GM19328 (cell line): ENCODE results near the gene SLC16A6.
"Not testable (repeated sequence)": the region's sequence is repeated elsewhere in the genome, so short reads cannot be mapped to it uniquely, and the experiment has no call there.

Experiments
- ATAC-seq: cut with Tn5 transposase; IDR thresholded peaks from one replicate; pipeline ENCODE4 v1.9.1; 2021; ENCODE audit warnings: mild to moderate bottlenecking, moderate library complexity; ENCODE audit not compliant: unreplicated experiment

Gene SLC16A6

GRCh38 chr17:68291836-68292688, 1.1 kb upstream of the SLC16A6 start:
- peak; percentile 66 for ATAC-seq

GRCh38 chr17:68290268-68290954, 516 bp downstream of the SLC16A6 start:
- no peak for ATAC-seq

GRCh38 chr17:68289936-68290267, 1.0 kb downstream of the SLC16A6 start:
- no peak for ATAC-seq

GRCh38 chr17:68289473-68289872, 1.5 kb downstream of the SLC16A6 start:
- no peak for ATAC-seq

- ATAC-seq, result no peak
These were observed 2.1 kb downstream of the SLC16A6 start for GRCh38 chr17:68288804-68289203.

GRCh38 chr17:68288375-68288774, 2.6 kb downstream of the SLC16A6 start:
- no peak for ATAC-seq

- ATAC-seq, result not testable (repeated sequence)
These were observed 9.0 kb downstream of the SLC16A6 start for GRCh38 chr17:68281965-68282364.

GRCh38 chr17:68277807-68278206, 13.1 kb downstream of the SLC16A6 start:
- ATAC-seq, result no peak

GRCh38 chr17:68276339-68276738, 14.6 kb downstream of the SLC16A6 start:
- ATAC-seq, result not testable (repeated sequence)

- no peak for ATAC-seq
These were observed 17.2 kb downstream of the SLC16A6 start for GRCh38 chr17:68273722-68274121.

- ATAC-seq, result not testable (repeated sequence)
These were observed 25.1 kb downstream of the SLC16A6 start for GRCh38 chr17:68265833-68266232.

GRCh38 chr17:68263101-68263681, 27.7 kb downstream of the SLC16A6 start:
- not testable (repeated sequence) for ATAC-seq

- ATAC-seq, result not testable (repeated sequence)
These were observed 28.5 kb downstream of the SLC16A6 start for GRCh38 chr17:68262467-68262866.

- no peak for ATAC-seq
These were observed 30.7 kb downstream of the SLC16A6 start for GRCh38 chr17:68260051-68260762.

- not testable (repeated sequence) for ATAC-seq
These were observed 31.3 kb downstream of the SLC16A6 start for GRCh38 chr17:68259648-68259951.

- ATAC-seq, result peak; percentile 88
These were observed 31.9 kb downstream of the SLC16A6 start for GRCh38 chr17:68258890-68259647.

- no peak for ATAC-seq
These were observed 33.0 kb downstream of the SLC16A6 start for GRCh38 chr17:68257934-68258333.

GRCh38 chr17:68256701-68257100, 34.2 kb downstream of the SLC16A6 start:
- ATAC-seq, result not testable (repeated sequence)

- no peak for ATAC-seq
These were observed 35.0 kb downstream of the SLC16A6 start for GRCh38 chr17:68255731-68256538.

- ATAC-seq, result no peak
These were observed 35.8 kb downstream of the SLC16A6 start for GRCh38 chr17:68255151-68255550.
